K562 (cell line): ENCODE measurements around the gene MEAF6. TPM values are rescaled to one million over a fixed set of nuclear protein-coding genes. Genes with fewer than 3 reads are reported as not detected.

ENCODE experiments used
- ARID2 ChIP-seq: fragments of 450-650 bp; IDR thresholded peaks from 2 replicates; pipeline ENCODE4 v1.6.1; 2017; ENCODE audit warnings: antibody characterized with exemption, mild to moderate bottlenecking
- CBX1 ChIP-seq: sonication (generic); IDR thresholded peaks from 2 replicates; pipeline ENCODE4 v1.6.1; 2016; ENCODE audit warnings: antibody characterized with exemption, low read depth, mild to moderate bottlenecking
- E2F3 ChIP-seq: fragments of 250-450 bp; sonication (Bioruptor Pico); IDR thresholded peaks from 2 replicates; pipeline ENCODE4 v1.4.0; 2020; ENCODE audit warnings: mild to moderate bottlenecking
- FOXA3 ChIP-seq, 2 experiments: fragments of 450-650 bp in 1 of 2; sonication (generic) in 1 of 2; formaldehyde crosslinking; IDR thresholded peaks in 1 of 2; conservative IDR thresholded peaks in 1 of 2; 2 replicates each; pipeline versions ENCODE4 v1.4.0 to v1.8.0; 2020 to 2022; ENCODE audit warnings: mild to moderate bottlenecking in 2 of 2, missing genetic modification reagents in 1 of 2
- FOXO4 ChIP-seq: fragments of 450-650 bp; formaldehyde crosslinking; IDR thresholded peaks from 2 replicates; pipeline ENCODE4 v1.4.0; 2020; ENCODE audit warnings: mild to moderate bottlenecking, moderate library complexity
- IRF9 ChIP-seq: fragments of 450-650 bp; IDR thresholded peaks from 2 replicates; pipeline ENCODE4 v1.6.1; 2016; ENCODE audit warnings: missing biosample characterization, missing genetic modification characterization
- KAT2B ChIP-seq: IDR thresholded peaks from one replicate; pipeline ENCODE4 v1.6.1; 2012; ENCODE audit warnings: low read depth, mild to moderate bottlenecking, control low read depth, inconsistent platforms, low read length, moderate library complexity
- LCOR ChIP-seq: sonication (generic); formaldehyde crosslinking; IDR thresholded peaks from 2 replicates; pipeline ENCODE4 v1.8.0; 2022; ENCODE audit warnings: mild to moderate bottlenecking, missing genetic modification reagents
- NR2F6 ChIP-seq: fragments of 450-650 bp; formaldehyde crosslinking; IDR thresholded peaks from 2 replicates; pipeline ENCODE4 v1.4.0; 2020; ENCODE audit warnings: mild to moderate bottlenecking
- NR4A1 ChIP-seq, 2 experiments: fragments of 250-450 bp in 1 of 2; fragments of 450-650 bp in 1 of 2; sonication (Bioruptor Pico) in 1 of 2; IDR thresholded peaks; 2 replicates each; pipeline versions ENCODE4 v1.4.0 to v1.6.1; 2016 to 2020; ENCODE audit warnings: mild to moderate bottlenecking in 2 of 2, missing compliant biosample characterization in 1 of 2, missing genetic modification characterization in 1 of 2, moderate library complexity in 1 of 2
- POLR2A ChIP-seq: fragments of 450-650 bp; conservative IDR thresholded peaks from 2 replicates; pipeline ENCODE4 v1.6.1; 2016
- SRSF3 ChIP-seq: fragments of 200-400 bp; formaldehyde crosslinking; IDR thresholded peaks from 2 replicates; pipeline ENCODE4 v1.6.1; 2016; ENCODE audit warnings: mild to moderate bottlenecking, low read length, moderate library complexity; ENCODE audit not compliant: insufficient read depth
- STAT5B ChIP-seq: fragments of 250-450 bp; sonication (Bioruptor Pico); IDR thresholded peaks from 2 replicates; pipeline ENCODE4 v1.8.0; 2021; ENCODE audit warnings: mild to moderate bottlenecking, inconsistent platforms
- TCF7L2 ChIP-seq: fragments of 150-350 bp; IDR thresholded peaks from 2 replicates; pipeline ENCODE4 v1.6.1; 2016; ENCODE audit warnings: low read depth, mild to moderate bottlenecking, low read length, moderate library complexity
- THAP7 ChIP-seq: fragments of 250-450 bp; sonication (Bioruptor Pico); IDR thresholded peaks from 2 replicates; pipeline ENCODE4 v1.5.0; 2021
- ZNF121 ChIP-seq: sonication (generic); formaldehyde crosslinking; conservative IDR thresholded peaks from 2 replicates; pipeline ENCODE4 v1.8.0; 2022; ENCODE audit warnings: missing genetic modification reagents
- ZNF217 ChIP-seq: sonication (generic); formaldehyde crosslinking; IDR thresholded peaks from 2 replicates; pipeline ENCODE4 v1.8.0; 2022; ENCODE audit warnings: mild to moderate bottlenecking, missing genetic modification reagents
- ZNF280A ChIP-seq: fragments of 450-650 bp; IDR thresholded peaks from 2 replicates; pipeline ENCODE4 v1.6.1; 2018; ENCODE audit warnings: mild to moderate bottlenecking, low read depth; ENCODE audit not compliant: partially characterized antibody
- ZNF324 ChIP-seq: fragments of 250-450 bp; sonication (Bioruptor Pico); IDR thresholded peaks from 2 replicates; pipeline ENCODE4 v1.4.0; 2020; ENCODE audit warnings: mild to moderate bottlenecking
- ZNF639 ChIP-seq, 2 experiments: fragments of 200-800 bp in 1 of 2; sonication (Bioruptor generic) in 1 of 2; sonication (generic) in 1 of 2; formaldehyde crosslinking in 1 of 2; IDR thresholded peaks in 1 of 2; conservative IDR thresholded peaks in 1 of 2; 2 replicates each; pipeline versions ENCODE4 v1.5.0 to v1.6.1; 2016 to 2020; ENCODE audit warnings: missing compliant biosample characterization in 1 of 2, missing genetic modification characterization in 1 of 2, missing genetic modification reagents in 1 of 2
- polyA plus RNA-seq, 8 experiments: library from polyadenylated mRNA; depleted of rRNA in 4 of 8; stranded (reverse) in 5 of 8; unstranded in 3 of 8; fragments of >200 nt; fragmentation: Nextera tagmentation in 2 of 8; fragmentation: Illumina TruSeq in 1 of 8; extraction: Ambion mirVana in 2 of 8; extraction: Trizol in 1 of 8; gene quantifications; 2 replicates each; pipeline versions ENCODE4 v1.2.1 to v1.2.3, GENCODE V29; 2011 to 2014; ENCODE audit warnings: inconsistent platforms in 1 of 8, missing spikeins in 1 of 8
- total RNA-seq, 7 experiments: library from RNA; depleted of rRNA in 6 of 7; stranded (reverse); fragments of >200 nt in 6 of 7; fragmentation: Illumina TruSeq in 2 of 7; extraction: Trizol in 2 of 7; gene quantifications; 2 replicates each; pipeline versions ENCODE4 v1.2.1 to v1.2.3, GENCODE V29; 2011 to 2021; ENCODE audit warnings: low replicate concordance in 1 of 7

The MEAF6 gene
- total and polyA plus RNA-seq, 9 of the 15 experiments (the other 6 are each of a cell fraction or from before 2014, with no cell fraction given) = 55.0 to 151 (median 92.3) TPM

GRCh38 chr1:37479255-37480124, 35.1 kb downstream of the MEAF6 start (continued):
- TF ChIP-seq ZNF639 (CRISPR knock-in tag; conservative IDR thresholded peaks at IDR 0.05 in 1 of 2, IDR thresholded peaks at IDR 0.05 in 1 of 2) = no peak; a peak in 1 of 4 replicates
- no peak for TF ChIP-seq SRSF3
- no peak for TF ChIP-seq ARID2
- peak in 1 of 2 experiments; percentile 92; a peak in 3 of 4 replicates for TF ChIP-seq FOXA3 (CRISPR knock-in tag; conservative IDR thresholded peaks at IDR 0.05 in 1 of 2, IDR thresholded peaks at IDR 0.05 in 1 of 2)
- no peak for TF ChIP-seq E2F3 (CRISPR knock-in tag)
- TF ChIP-seq TCF7L2 = no peak
- TF ChIP-seq POLR2A = peak; percentile 65
- TF ChIP-seq ZNF280A = no peak
- TF ChIP-seq KAT2B = no peak
- no peak for TF ChIP-seq THAP7 (CRISPR knock-in tag)
- no peak for TF ChIP-seq ZNF121 (CRISPR knock-in tag)
- TF ChIP-seq CBX1 = no peak
- TF ChIP-seq STAT5B = no peak
- TF ChIP-seq NR2F6 (CRISPR knock-in tag) = no peak
- no peak for TF ChIP-seq IRF9 (tag)
- TF ChIP-seq LCOR = no peak
- TF ChIP-seq NR4A1 (CRISPR knock-in tag; IDR thresholded peaks at IDR 0.05) = no peak; the same call in 1 of the 2 replicates
- TF ChIP-seq NR4A1 (tag; IDR thresholded peaks at IDR 0.05) = 0 out of 2 replicates have a peak, but pooled peaks have one; percentile 45
- no peak for TF ChIP-seq ZNF217 (CRISPR knock-in tag)
- no peak for TF ChIP-seq FOXO4 (CRISPR knock-in tag)
- no peak for TF ChIP-seq ZNF324 (CRISPR knock-in tag)
